GM21367 (cell line): ENCODE measurements around the gene GAS2L1.
"Not testable (repeated sequence)": the region's sequence is repeated elsewhere in the genome, so short reads cannot be mapped to it uniquely, and the experiment has no call there.

Source experiments
- ATAC-seq: cut with Tn5 transposase; IDR thresholded peaks from one replicate; pipeline ENCODE4 v1.9.1; 2021; ENCODE audit not compliant: unreplicated experiment

GAS2L1 gene

GRCh38 chr22:29341056-29341848 is 34.8 kb downstream of the GAS2L1 start:
- no peak for ATAC-seq

- no peak for ATAC-seq
These were observed 35.3 kb downstream of the GAS2L1 start for GRCh38 chr22:29341849-29342127.

- no peak for ATAC-seq
These were observed 35.7 kb downstream of the GAS2L1 start for GRCh38 chr22:29342177-29342576.

- ATAC-seq = no peak
These were observed 36.3 kb downstream of the GAS2L1 start for GRCh38 chr22:29342577-29343312.

GRCh38 chr22:29343313-29343805 is 36.9 kb downstream of the GAS2L1 start:
- ATAC-seq = no peak

- ATAC-seq = no peak
These were observed 37.7 kb downstream of the GAS2L1 start for GRCh38 chr22:29344137-29344536.

- not testable (repeated sequence) for ATAC-seq
These were observed 38.4 kb downstream of the GAS2L1 start for GRCh38 chr22:29344889-29345288.

- no peak for ATAC-seq
These were observed 39.5 kb downstream of the GAS2L1 start for GRCh38 chr22:29345932-29346331.

GRCh38 chr22:29346659-29347058 is 40.2 kb downstream of the GAS2L1 start:
- no peak for ATAC-seq

GRCh38 chr22:29348041-29348440 is 41.6 kb downstream of the GAS2L1 start:
- ATAC-seq = no peak

GRCh38 chr22:29348956-29349355 is 42.5 kb downstream of the GAS2L1 start:
- ATAC-seq = no peak

GRCh38 chr22:29351042-29351441 is 44.6 kb downstream of the GAS2L1 start:
- no peak for ATAC-seq

GRCh38 chr22:29351891-29352290 is 45.4 kb downstream of the GAS2L1 start:
- no peak for ATAC-seq

GRCh38 chr22:29352778-29353177 is 46.3 kb downstream of the GAS2L1 start:
- no peak for ATAC-seq

GRCh38 chr22:29353286-29353685 is 46.8 kb downstream of the GAS2L1 start:
- ATAC-seq = no peak

GRCh38 chr22:29353860-29354259 is 47.4 kb downstream of the GAS2L1 start:
- ATAC-seq = no peak

- not testable (repeated sequence) for ATAC-seq
These were observed 50.9 kb downstream of the GAS2L1 start for GRCh38 chr22:29357193-29357890.

- ATAC-seq = no peak
These were observed 53.0 kb downstream of the GAS2L1 start for GRCh38 chr22:29359469-29359868.
